MM.1S (cell line): ENCODE results near the gene GSTM2.
"Not testable (repeated sequence)": the region's sequence is repeated elsewhere in the genome, so short reads cannot be mapped to it uniquely, and the experiment has no call there.

Experiments used
- EZH2 ChIP-seq: fragments of 300-600 bp; sonication (generic); optimal IDR thresholded peaks from 2 replicates; pipeline ENCODE3; 2017; ENCODE audit warnings: low read depth, mild to moderate bottlenecking, antibody characterized with exemption, low read length, mixed read lengths
- TF ChIP-seq, protein P1 (sequence below): fragments of 300-600 bp; sonication (generic); IDR thresholded peaks from 2 replicates; pipeline ENCODE4 v1.5.1; 2016; ENCODE audit warnings: antibody characterized with exemption, low read length, mixed read lengths

GRCh38 chr1:109697861-109698260 lies 30.0 kb downstream of the GSTM2 start:
- TF ChIP-seq, protein P1, sequence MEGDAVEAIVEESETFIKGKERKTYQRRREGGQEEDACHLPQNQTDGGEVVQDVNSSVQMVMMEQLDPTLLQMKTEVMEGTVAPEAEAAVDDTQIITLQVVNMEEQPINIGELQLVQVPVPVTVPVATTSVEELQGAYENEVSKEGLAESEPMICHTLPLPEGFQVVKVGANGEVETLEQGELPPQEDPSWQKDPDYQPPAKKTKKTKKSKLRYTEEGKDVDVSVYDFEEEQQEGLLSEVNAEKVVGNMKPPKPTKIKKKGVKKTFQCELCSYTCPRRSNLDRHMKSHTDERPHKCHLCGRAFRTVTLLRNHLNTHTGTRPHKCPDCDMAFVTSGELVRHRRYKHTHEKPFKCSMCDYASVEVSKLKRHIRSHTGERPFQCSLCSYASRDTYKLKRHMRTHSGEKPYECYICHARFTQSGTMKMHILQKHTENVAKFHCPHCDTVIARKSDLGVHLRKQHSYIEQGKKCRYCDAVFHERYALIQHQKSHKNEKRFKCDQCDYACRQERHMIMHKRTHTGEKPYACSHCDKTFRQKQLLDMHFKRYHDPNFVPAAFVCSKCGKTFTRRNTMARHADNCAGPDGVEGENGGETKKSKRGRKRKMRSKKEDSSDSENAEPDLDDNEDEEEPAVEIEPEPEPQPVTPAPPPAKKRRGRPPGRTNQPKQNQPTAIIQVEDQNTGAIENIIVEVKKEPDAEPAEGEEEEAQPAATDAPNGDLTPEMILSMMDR, result not testable (repeated sequence)
- not testable (repeated sequence) for TF ChIP-seq EZH2
